ENCODE data around the gene GPR17.

GPR17 gene

DNA sequence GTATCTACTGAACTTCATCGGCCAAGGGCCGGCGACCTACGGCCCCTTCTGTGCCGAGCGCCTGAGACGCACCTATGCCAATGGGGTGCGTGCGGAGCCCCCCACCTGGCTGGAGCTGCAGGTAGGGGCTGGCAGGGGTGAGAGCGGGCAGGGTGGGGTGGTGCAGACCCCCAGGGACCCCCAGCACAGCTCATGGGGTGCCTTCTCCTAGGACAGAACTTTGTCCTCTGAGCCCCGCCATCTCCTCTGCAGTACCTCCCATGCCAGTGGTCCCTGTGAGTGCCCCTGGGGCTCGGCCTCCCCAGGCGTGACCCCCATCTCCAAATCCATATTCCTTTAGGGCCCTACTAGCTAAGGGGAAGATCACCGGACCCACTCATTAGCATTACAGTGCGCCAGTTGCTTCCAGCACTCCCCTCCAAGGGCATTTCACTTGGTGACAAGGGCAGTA is 23.9 kb upstream of the GPR17 start:
- no peak for DNase-seq (ENCODE audit: low read depth)
- no peak overlapping the region for H3K4me3 ChIP-seq (ENCODE audit: low read length)
- TF ChIP-seq, protein P1, sequence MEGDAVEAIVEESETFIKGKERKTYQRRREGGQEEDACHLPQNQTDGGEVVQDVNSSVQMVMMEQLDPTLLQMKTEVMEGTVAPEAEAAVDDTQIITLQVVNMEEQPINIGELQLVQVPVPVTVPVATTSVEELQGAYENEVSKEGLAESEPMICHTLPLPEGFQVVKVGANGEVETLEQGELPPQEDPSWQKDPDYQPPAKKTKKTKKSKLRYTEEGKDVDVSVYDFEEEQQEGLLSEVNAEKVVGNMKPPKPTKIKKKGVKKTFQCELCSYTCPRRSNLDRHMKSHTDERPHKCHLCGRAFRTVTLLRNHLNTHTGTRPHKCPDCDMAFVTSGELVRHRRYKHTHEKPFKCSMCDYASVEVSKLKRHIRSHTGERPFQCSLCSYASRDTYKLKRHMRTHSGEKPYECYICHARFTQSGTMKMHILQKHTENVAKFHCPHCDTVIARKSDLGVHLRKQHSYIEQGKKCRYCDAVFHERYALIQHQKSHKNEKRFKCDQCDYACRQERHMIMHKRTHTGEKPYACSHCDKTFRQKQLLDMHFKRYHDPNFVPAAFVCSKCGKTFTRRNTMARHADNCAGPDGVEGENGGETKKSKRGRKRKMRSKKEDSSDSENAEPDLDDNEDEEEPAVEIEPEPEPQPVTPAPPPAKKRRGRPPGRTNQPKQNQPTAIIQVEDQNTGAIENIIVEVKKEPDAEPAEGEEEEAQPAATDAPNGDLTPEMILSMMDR (conservative IDR thresholded peaks at IDR 0.05; ENCODE audit: low read depth, low read length) = no peak

DNA sequence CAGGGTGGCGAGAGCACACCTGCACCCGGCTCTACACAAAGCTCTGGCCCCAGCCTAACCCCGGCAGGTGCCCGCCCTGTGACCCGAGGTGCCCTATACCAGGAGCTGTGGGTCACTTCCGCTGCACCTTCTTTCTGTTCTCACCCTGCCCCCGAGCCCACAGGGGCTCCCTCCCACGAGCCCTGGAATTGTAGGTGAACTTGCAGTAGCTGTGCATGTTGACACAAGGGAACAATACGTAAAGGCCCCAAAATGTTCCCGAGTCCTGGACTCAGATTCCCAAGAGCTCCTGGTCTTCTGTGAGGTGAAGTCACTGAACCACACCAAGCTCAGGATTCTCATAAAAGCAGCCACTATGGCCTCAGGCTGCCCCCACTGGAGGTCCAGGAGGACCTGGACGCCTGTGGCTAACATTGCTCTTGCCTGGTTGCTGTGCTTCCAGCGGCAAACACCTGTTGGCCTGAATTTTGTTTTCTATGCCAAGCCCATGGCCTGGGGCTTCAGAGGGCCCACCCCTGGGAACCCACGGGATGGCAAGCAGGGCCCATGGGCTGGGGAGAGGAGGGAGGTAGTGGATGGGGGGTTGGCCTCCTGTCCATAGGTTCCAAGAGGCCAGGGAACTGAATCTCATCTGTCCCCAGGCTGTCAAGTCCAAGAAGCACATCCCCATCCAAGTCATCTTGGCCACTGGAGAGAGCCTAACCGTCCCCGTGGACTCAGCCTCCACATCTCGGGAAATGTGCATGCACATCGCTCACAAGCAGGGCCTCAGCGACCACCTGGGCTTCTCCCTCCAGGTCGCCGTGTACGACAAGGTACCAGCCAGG is 23.2 kb upstream of the GPR17 start:
- TF ChIP-seq, protein P1 (conservative IDR thresholded peaks at IDR 0.05; ENCODE audit: low read depth, low read length) = no peak
- H3K4me3 ChIP-seq (ENCODE audit: low read length) = no peak overlapping the region
- DNase-seq (ENCODE audit: low read depth) = no peak

DNA sequence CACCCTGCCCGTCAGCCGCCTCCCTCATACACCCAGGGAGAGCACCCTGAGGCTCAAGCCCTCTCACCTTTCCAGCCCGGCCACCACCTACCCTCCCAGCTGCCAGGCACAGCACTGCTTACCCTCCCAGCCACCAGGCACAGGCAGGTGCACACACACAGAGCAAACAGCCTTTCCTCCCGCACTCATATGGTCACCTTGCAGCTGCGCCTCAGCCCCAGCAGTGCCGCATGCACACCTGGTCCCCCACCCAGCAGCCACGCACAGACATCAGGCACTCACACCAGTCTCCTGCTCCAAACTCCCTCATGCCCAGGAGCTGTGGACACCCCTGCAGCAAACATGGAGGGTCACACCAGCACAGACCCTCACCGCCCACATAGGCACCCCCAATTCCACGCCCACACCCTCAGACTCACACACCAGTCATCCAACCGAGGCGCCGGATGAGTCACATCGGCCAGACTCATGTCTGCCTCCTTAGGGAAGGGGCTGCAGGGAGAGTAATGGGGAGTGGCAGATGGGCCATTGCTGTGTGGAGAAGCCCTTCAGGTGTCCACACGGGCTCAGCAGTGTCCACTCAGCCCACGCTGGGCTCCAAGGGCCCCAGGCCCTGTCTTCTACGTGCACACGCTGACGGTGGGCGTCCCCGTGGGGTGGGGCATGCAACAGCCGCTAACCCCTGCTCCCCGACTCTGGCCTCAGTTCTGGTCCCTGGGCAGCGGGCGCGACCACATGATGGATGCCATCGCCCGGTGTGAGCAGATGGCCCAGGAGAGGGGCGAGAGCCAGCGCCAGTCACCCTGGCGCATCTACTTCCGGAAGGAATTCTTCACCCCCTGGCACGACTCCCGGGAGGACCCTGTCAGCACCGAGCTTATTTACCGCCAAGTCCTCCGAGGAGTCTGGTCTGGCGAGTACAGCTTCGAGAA is 22.3 kb upstream of the GPR17 start:
- H3K4me3 ChIP-seq (ENCODE audit: low read length) = no peak overlapping the region
- no peak for DNase-seq (ENCODE audit: low read depth)
- TF ChIP-seq, protein P1 (conservative IDR thresholded peaks at IDR 0.05; ENCODE audit: low read depth, low read length) = no peak

DNA sequence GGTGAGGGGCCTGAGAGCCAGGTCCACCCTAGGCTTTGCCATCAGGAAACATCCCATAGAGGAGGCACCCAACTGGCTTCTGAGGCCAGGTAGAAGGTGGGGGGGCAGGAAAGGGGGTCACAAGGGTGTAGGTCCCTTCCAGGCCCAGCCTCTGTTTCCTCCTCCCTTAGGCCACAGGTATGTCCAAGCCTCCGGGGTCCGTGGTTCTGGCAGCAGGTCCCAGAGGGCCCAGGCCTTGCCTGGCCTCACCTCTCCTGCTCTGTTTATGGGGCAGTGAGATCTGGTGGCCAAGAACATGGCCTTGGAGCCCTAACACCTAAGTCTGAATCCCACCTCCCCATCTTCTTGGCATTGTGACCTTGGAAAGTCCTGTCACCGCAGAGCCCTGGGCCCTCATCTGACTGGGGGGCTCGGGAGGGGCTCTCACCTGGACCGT is 21.6 kb upstream of the GPR17 start:
- TF ChIP-seq, protein P1 (conservative IDR thresholded peaks at IDR 0.05; ENCODE audit: low read depth, low read length) = no peak
- no peak overlapping the region for H3K4me3 ChIP-seq (ENCODE audit: low read length)
- DNase-seq (ENCODE audit: low read depth) = no peak

DNA sequence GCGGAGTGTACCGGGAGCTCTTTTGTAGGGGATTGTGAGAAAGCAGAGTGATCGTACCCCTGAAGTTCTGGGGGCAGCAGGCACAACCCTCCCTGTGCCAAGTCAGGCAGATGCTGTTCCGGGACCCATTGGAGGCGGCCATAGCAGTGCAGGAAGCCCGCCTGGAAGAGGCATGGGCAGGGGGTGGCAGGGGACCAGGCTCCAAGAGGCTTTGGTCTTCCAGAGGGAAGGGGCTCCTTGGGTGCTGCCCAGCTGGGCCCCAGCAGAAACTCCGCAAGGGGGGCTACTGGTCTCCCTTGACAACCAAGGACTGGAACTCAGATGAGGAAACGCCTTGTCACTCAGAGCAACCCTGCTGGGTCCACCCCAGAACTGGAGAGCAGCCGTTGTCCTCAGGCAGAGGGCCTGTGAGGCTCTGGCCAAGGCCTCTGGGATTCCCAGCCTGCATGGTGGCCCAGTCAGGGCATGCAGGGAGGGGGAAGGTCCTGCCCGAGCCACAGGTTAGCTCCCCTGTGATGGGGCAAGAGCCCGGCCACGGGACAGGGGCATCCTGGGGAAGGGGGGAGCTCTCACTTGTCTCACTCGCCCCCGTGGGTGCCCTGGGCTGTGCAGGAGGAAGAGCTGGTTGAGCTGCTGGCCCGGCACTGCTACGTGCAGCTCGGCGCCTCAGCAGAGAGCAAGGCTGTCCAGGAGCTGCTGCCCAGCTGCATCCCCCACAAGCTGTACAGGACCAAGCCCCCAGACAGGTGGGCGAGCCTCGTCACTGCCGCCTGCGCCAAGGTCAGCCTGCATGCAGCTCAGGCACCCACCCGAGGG is 21.0 kb upstream of the GPR17 start:
- H3K4me3 ChIP-seq (ENCODE audit: low read length) = no peak overlapping the region
- TF ChIP-seq, protein P1 (conservative IDR thresholded peaks at IDR 0.05; ENCODE audit: low read depth, low read length) = no peak
- no peak for DNase-seq (ENCODE audit: low read depth)

DNA sequence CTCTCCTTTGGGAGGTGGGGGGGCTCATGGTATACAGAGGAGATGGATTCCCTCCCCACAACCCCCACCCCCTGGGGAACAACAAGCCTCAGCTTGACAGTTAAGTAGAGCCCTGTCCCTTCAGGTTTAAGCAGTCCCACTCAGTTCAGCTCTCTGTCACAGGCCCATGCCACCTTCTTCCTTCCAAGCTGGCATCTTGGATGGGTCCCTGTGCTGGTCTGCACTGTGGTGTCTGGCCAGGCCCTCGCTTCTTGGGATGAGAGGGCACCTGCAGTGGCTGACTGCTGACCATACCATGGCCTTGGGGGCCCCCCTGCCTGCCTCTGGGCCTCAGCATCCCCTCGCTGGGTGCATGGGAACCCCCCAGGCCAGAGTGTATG is 20.4 kb upstream of the GPR17 start:
- no peak overlapping the region for H3K4me3 ChIP-seq (ENCODE audit: low read length)
- DNase-seq (ENCODE audit: low read depth) = no peak
- TF ChIP-seq, protein P1 (conservative IDR thresholded peaks at IDR 0.05; ENCODE audit: low read depth, low read length) = no peak
